PC-9 (cell line): ENCODE results near the gene SCAI. TPM values are rescaled to one million over a fixed set of nuclear protein-coding genes. Genes with fewer than 3 reads are reported as not detected.
A peak's percentile ranks its signal among the peaks of the same experiment; 100 is the strongest.

Experiments
- BruUV-seq: library from RNA; stranded (reverse); fragments of 400-500 nt; replicated peaks from 2 replicates; lab custom pipeline; 2021; lab: Mats Ljungman, UMichigan
- CTCF ChIA-PET: fragments of 300-600 bp; sonication (Branson Sonifier 250); formaldehyde crosslinking; loops from one replicate; lab custom pipeline; 2022; ENCODE audit warnings: antibody characterized with exemption; lab: Charles Lee
- POLR2A ChIA-PET: fragments of 300-600 bp; sonication (Branson Sonifier 250); formaldehyde crosslinking; loops from one replicate; lab custom pipeline; 2022; ENCODE audit warnings: antibody characterized with exemption; ENCODE audit not compliant: unreplicated experiment; lab: Charles Lee
- DNase-seq, 2 experiments: peaks; one replicate each; pipeline versions ENCODE4 v3.0.0 to v3.0.0-alpha.2; 2015 to 2022; ENCODE audit warnings: mixed read lengths in 1 of 2
- H2AFZ ChIP-seq: fragments of 200-600 bp; sonication (generic); 2 replicates; pipeline ENCODE4 v1.8.1; 2017; ENCODE audit warnings: antibody characterized with exemption
- H3F3A ChIP-seq: fragments of 200-600 bp; sonication (generic); 2 replicates; pipeline ENCODE4 v1.8.1; 2017; ENCODE audit warnings: antibody characterized with exemption, mild to moderate bottlenecking, low read depth; ENCODE audit not compliant: insufficient read depth
- H3K27ac ChIP-seq: fragments of 200-600 bp; sonication (generic); 2 replicates; pipeline ENCODE4 v1.6.1; 2016; ENCODE audit warnings: mixed run types
- H3K27me3 ChIP-seq: fragments of 200-600 bp; sonication (generic); 2 replicates; pipeline ENCODE4 v1.6.1; 2016; ENCODE audit warnings: low read depth, mixed run types; ENCODE audit not compliant: insufficient read depth
- H3K36me3 ChIP-seq: fragments of 200-600 bp; sonication (generic); 2 replicates; pipeline ENCODE4 v1.6.1; 2016; ENCODE audit warnings: low read depth, mixed run types
- H3K4me1 ChIP-seq: fragments of 200-600 bp; sonication (generic); replicated peaks from 2 replicates; pipeline ENCODE4 v1.6.1; 2016; ENCODE audit warnings: mixed run types; ENCODE audit not compliant: insufficient read depth
- H3K4me2 ChIP-seq: fragments of 200-600 bp; sonication (generic); 2 replicates; pipeline ENCODE4 v1.6.1; 2017; ENCODE audit warnings: mixed run types
- H3K4me3 ChIP-seq: fragments of 200-600 bp; sonication (generic); 2 replicates; pipeline ENCODE4 v1.6.1; 2016; ENCODE audit warnings: mixed run types
- H3K79me2 ChIP-seq: fragments of 200-600 bp; sonication (generic); 2 replicates; pipeline ENCODE4 v1.6.1; 2017; ENCODE audit warnings: low read depth, mixed run types
- H3K9me2 ChIP-seq: fragments of 200-600 bp; sonication (generic); 2 replicates; pipeline ENCODE4 v1.8.1; 2017; ENCODE audit warnings: mild to moderate bottlenecking; ENCODE audit not compliant: insufficient read depth
- H3K9me3 ChIP-seq: fragments of 200-600 bp; sonication (generic); 2 replicates; pipeline ENCODE4 v1.8.1; 2016; ENCODE audit warnings: low read depth; ENCODE audit not compliant: insufficient read depth
- H4K20me1 ChIP-seq: fragments of 200-600 bp; sonication (generic); 2 replicates; pipeline ENCODE4 v1.8.1; 2017; ENCODE audit not compliant: insufficient read depth
- EZH2 ChIP-seq: fragments of 200-600 bp; sonication (generic); IDR thresholded peaks from 2 replicates; pipeline ENCODE4 v1.8.0; 2017; ENCODE audit warnings: antibody characterized with exemption, low read depth
- intact Hi-C: fragments of 100-400 bp; cut with micrococcal nuclease; formaldehyde crosslinking; loops from one replicate; pipeline ENCODE4 v1.10.0; 2022; ENCODE audit not compliant: unreplicated experiment
- total RNA-seq: library from RNA; stranded (reverse); gene quantifications from 2 replicates; pipeline ENCODE4 v1.2.3, GENCODE V29; 2021
- TF ChIP-seq, protein P1 (sequence below): fragments of 200-600 bp; sonication (generic); conservative IDR thresholded peaks from 2 replicates; pipeline ENCODE4 v1.6.1; 2017; ENCODE audit warnings: mixed run types, antibody characterized with exemption, mild to moderate bottlenecking, moderate library complexity

The SCAI gene
- total RNA-seq, 1 experiment from 2014 or later, result 16.0 TPM

DNA sequence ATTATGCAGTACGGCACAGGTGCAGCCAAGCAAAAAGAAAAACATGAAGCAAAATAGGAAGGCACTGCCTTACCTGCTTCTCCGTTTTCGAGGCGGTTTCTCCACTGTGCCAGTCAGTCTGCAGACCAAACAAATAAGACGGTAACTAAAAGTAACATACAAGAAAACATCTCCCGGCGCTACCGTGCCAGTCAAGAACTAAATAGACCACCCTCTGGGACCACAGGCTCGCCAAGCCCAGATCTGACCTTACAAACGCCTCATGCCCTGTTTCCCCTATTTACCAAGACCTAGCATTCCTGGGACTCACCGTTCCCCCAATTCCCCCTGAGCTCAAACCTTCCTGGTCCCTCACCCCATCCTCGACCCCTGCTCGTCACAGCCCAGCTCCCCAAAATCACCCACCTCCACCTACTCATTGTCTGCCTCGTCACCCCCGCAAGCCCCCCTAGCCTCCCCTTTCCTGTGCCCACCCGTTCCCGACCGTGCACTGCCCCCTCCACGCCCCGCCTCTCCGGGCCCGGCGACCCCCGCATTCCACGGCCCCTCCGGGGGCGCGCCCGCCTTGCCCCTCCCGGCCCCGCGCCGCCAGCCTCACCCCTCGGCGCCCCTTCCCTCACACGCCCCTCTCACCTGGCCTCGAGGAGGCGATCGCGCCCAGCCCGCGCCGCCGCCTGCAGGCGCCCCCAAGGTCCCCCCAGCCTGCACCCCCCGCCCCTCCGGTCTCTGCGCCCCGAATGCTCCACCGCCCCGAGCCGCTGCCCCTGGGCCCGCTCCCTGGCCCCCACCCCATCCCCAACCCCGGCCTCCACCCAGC, 560 bp downstream of the SCAI start:
- Histone ChIP-seq H3K9me2 (no peaks in the 10 kb centered on the region), H3K36me3 (no peaks in the 10 kb centered on the region), H4K20me1 (no peaks in the 10 kb centered on the region; the same call in 1 of the 2 replicates), H3K79me2 (peaks cover 9% of the 10 kb centered on the region; the same call in 1 of the 2 replicates), H3K4me3 (peak overlapping the region; percentile 57), H3F3A (peaks cover 37% of the 10 kb centered on the region; the same call in 1 of the 2 replicates), H3K4me2 (peak overlapping the region; percentile 87), H2AFZ (peak overlapping the region; percentile 68), H3K27ac (no peak overlapping the region), H3K27me3 (no peaks in the 10 kb centered on the region), H3K4me1 (peaks cover 5% of the 10 kb centered on the region; the same call in 1 of the 2 replicates), H3K9me3 (no peaks in the 10 kb centered on the region)
- no TSS peak for BruUV-seq
- peak in 1 of 2 experiments; percentile 8 for DNase-seq
- intact Hi-C loops, result loop anchor here (1.0 to 5.0 kb wide), 4 partner anchors 99 to 280 kb away; partner anchors contain the start of genes ARPC5L, GOLGA1 and HSPA5
- CTCF ChIA-PET, result interaction anchor here (0.6 to 0.7 kb wide), 4 partner anchors 137 to 370 kb away, joined by 3 to 20 read pairs (median 9); no protein-coding TSS in a partner anchor
- TF ChIP-seq, protein P1, sequence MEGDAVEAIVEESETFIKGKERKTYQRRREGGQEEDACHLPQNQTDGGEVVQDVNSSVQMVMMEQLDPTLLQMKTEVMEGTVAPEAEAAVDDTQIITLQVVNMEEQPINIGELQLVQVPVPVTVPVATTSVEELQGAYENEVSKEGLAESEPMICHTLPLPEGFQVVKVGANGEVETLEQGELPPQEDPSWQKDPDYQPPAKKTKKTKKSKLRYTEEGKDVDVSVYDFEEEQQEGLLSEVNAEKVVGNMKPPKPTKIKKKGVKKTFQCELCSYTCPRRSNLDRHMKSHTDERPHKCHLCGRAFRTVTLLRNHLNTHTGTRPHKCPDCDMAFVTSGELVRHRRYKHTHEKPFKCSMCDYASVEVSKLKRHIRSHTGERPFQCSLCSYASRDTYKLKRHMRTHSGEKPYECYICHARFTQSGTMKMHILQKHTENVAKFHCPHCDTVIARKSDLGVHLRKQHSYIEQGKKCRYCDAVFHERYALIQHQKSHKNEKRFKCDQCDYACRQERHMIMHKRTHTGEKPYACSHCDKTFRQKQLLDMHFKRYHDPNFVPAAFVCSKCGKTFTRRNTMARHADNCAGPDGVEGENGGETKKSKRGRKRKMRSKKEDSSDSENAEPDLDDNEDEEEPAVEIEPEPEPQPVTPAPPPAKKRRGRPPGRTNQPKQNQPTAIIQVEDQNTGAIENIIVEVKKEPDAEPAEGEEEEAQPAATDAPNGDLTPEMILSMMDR, result no peak
- no peak for TF ChIP-seq EZH2
- POLR2A ChIA-PET, result no interaction called here

DNA sequence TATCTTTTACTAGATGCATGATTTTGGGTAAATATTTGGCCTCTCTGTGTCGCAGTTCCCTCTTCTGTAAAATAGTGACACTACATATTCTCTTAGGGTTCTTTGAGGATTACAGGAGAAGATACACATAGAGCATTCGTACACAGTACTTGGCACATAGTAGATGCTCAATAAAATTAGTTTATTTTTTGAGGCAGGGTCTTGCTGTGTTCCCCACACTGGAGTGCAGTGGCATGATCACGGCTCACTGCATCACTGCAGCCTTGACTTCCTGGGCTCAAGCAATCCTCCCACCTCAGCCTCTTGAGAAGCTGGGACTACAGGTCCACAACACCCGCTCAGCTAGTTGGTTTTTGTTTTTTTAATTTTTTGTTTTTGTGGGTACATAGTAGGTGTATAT, 1.6 kb downstream of the SCAI start:
- POLR2A ChIA-PET, result no interaction called here
- peaks cover 9% of the 10 kb centered on the region; the same call in 1 of the 2 replicates for H3K79me2 ChIP-seq
- intact Hi-C loops, result loop anchor here (5.0 kb wide), 1 partner anchor 244 kb away; no protein-coding TSS in a partner anchor
- peak overlapping the region; percentile 87; the same call in 1 of the 2 replicates for H3K4me2 ChIP-seq
- H3K27me3 ChIP-seq, result no peaks in the 10 kb centered on the region
- CTCF ChIA-PET, result interaction anchor here (0.6 kb wide), 2 partner anchors 57 to 166 kb away, joined by 3 read pairs; no protein-coding TSS in a partner anchor
- TSS peak; percentile 43 for BruUV-seq
- no peaks in the 10 kb centered on the region for H3K9me3 ChIP-seq
- peaks cover 5% of the 10 kb centered on the region; the same call in 1 of the 2 replicates for H3K4me1 ChIP-seq
- no peak overlapping the region for H3K4me3 ChIP-seq
- no peaks in the 10 kb centered on the region for H4K20me1 ChIP-seq
- no peak overlapping the region for H2AFZ ChIP-seq
- peaks cover 32% of the 10 kb centered on the region; the same call in 1 of the 2 replicates for H3F3A ChIP-seq
- TF ChIP-seq, protein P1, result no peak
- TF ChIP-seq EZH2, result no peak
- no peaks in the 10 kb centered on the region for H3K36me3 ChIP-seq
- no peak for DNase-seq
- no peaks in the 10 kb centered on the region for H3K9me2 ChIP-seq
- H3K27ac ChIP-seq, result no peak overlapping the region

DNA sequence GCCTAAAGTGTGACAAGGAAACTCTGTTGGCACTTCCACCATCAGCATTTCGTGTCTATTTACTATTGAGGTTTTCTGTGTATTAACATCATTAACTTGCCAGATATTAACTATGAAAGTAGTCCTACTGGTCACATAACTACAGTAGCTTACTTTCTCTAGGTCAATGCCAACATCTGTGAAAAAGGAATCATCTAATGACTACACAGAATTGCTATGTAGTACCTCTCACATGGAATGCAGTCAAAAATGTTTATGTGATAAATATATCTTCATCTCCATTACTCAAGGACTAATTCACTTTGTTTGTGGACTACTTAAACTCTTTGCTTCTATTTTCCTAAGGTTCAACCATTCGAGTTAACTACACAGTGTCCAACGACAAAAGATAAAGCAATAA, 2.1 kb downstream of the SCAI start:
- Histone ChIP-seq H3K36me3 (no peaks in the 10 kb centered on the region), H3K79me2 (peaks cover 9% of the 10 kb centered on the region; the same call in 1 of the 2 replicates), H3K4me2 (no peak overlapping the region), H3K4me1 (peaks cover 5% of the 10 kb centered on the region; the same call in 1 of the 2 replicates), H4K20me1 (no peaks in the 10 kb centered on the region), H2AFZ (no peak overlapping the region), H3F3A (peaks cover 32% of the 10 kb centered on the region; the same call in 1 of the 2 replicates), H3K4me3 (no peak overlapping the region), H3K27me3 (no peaks in the 10 kb centered on the region), H3K27ac (no peak overlapping the region), H3K9me2 (no peaks in the 10 kb centered on the region), H3K9me3 (no peaks in the 10 kb centered on the region)
- DNase-seq, result no peak
- ChIA-PET POLR2A (no interaction called here), CTCF (interaction anchor here (0.6 kb wide), 2 partner anchors 12 to 57 kb away, joined by 3 read pairs; no protein-coding TSS in a partner anchor)
- intact Hi-C loops, result loop anchor here (5.0 kb wide), 1 partner anchor 244 kb away; no protein-coding TSS in a partner anchor
- TF ChIP-seq EZH2, result no peak
- TF ChIP-seq, protein P1, result no peak
- BruUV-seq, result no TSS peak
